HG03432 (cell line): ENCODE results near the gene YES1.
A peak's percentile ranks its signal among the peaks of the same experiment; 100 is the strongest.
"Not testable (repeated sequence)": the region's sequence is repeated elsewhere in the genome, so short reads cannot be mapped to it uniquely, and the experiment has no call there.

ENCODE experiments used
- ATAC-seq: cut with Tn5 transposase; IDR thresholded peaks from one replicate; pipeline ENCODE4 v1.9.1; 2021; ENCODE audit warnings: mild to moderate bottlenecking, moderate library complexity; ENCODE audit not compliant: unreplicated experiment

Gene YES1

GRCh38 chr18:686339-687111, 125.5 kb downstream of the YES1 start:
- no peak for ATAC-seq

- ATAC-seq: no peak
Observed at GRCh38 chr18:685438-685837, 126.6 kb downstream of the YES1 start.

DNA sequence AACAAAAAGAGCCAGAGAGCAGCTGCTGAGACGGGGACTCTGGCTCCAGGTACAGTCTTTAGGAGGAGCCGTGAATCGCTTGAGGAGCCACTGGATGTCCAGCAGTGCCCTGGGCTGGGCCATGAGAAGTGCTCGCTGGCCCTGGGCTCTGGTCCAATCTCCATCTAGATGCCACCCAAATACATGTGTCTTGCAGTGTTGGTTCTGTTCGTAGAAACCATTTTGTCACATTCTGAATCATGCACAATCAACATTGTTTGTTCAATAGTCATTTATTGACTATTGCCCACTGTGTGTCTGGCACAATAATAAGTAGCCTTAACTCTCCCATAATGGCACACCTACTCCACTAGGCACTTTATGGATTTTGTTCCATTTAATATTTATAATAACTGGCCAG, 128.5 kb downstream of the YES1 start:
- no peak for ATAC-seq

GRCh38 chr18:682833-683232, 129.2 kb downstream of the YES1 start:
- ATAC-seq: no peak

DNA sequence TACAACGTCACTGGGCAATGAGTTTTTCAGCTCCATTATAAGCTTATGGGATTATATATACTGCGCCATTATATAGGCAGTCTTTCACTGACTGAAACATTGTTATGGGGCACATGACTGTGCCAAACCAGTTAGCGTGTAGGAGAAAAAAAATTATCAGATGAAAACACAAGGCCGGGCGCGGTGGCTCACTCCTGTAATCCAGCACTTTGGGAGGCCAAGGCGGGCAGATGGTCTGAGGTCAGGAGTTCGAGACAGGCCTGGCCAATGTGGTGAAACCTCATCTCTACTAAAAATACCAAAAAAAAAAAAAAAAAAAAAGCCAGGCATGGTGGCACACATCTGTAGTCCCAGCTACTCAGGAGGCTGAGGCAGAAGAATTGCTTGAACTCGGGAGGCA, 129.6 kb downstream of the YES1 start:
- not testable (repeated sequence) for ATAC-seq

DNA sequence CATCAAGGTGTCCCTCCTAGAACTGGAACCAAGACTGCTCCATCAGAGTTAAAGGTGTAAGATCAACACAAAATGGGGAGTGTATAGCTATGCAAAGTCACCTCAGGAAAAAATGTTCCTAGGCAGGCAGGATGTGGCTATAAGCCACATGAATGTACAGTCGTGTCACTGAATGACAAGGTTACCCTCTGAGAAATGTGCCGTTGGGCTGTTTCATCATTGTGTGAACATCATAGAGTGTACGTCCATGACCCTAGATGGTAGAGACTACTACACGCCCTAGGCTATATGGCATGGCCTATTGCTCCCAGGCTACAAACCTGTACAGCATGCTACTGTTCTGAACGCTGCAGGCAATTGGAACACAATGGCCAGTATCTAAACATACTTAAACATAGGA, 130.1 kb downstream of the YES1 start:
- no peak for ATAC-seq

- no peak for ATAC-seq
Observed at GRCh38 chr18:680392-680791, 131.7 kb downstream of the YES1 start.

- ATAC-seq: no peak
Observed at GRCh38 chr18:679516-679915, 132.5 kb downstream of the YES1 start.

DNA sequence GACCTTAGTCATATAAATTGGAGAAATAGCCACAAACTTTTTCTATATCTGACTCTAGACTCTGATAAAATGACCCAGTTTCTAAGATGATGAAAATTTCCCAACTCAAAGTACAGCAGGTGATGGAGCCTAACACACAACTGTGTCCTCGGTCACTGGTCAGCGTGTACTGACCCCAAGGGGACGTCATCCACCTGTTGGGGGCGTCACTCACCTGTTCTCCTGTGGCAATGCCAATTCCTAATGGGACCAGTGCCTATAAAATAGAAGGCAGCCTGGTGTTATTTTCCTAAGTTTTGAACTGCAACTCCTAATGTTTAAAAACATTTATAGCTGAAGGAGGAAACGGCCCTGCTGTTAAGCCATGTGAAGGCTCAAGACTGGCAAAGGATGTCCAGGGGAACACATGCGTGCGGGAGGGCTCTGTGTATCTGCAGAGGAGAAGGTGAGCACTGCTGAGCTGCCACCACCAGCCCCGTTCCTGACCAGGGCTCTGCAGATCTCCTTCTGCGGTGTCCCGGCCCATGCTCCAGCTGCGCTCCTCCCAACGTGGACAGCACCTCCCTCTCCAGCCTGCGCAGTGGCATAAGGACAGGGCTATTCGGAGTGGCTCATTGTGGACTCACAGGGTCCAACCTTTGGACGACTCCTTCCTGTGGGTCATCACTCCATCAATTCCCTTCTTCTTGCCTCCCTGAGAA, 133.4 kb downstream of the YES1 start:
- ATAC-seq: no peak

DNA sequence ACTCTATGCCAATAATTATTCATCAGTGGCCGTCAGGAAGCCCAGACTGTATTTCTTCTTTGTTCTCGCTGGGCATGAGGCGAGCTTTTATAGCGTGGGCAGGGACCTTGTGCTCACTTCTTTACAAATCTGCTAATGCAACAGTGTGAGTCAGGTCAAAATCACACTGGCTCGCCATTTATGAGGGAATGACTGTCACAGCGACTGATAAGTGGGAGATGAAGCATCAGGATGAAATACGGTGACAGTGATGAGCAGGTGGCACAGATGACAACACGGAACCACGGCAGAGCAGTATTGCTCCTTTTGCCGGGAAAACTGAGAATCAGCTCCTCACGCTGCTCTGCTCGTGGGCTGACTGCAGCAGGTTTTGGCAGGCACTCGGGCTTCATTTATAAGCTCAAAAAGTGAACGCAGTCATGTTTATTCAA, 134.1 kb downstream of the YES1 start:
- no peak for ATAC-seq

GRCh38 chr18:677145-677544, 134.9 kb downstream of the YES1 start:
- ATAC-seq: peak; percentile 37

DNA sequence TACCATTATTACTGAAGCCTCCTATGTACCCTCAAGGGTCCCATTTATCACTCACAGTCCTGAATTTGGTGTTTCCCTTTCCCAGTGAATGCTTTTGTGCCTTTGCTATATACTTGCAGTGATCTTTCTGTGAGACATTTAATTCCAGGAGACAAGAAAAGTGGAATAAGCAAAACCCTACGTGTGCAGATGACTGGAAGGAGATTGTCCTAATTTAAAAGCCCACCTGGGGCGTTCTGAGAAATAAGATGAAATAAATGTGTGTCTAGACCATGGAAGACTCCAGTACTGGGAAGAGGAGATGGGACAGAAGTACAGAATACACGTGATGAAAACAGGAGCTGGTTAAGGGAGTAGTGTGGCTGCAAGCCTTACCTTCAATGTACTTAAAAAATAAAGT, 135.3 kb downstream of the YES1 start:
- no peak for ATAC-seq

DNA sequence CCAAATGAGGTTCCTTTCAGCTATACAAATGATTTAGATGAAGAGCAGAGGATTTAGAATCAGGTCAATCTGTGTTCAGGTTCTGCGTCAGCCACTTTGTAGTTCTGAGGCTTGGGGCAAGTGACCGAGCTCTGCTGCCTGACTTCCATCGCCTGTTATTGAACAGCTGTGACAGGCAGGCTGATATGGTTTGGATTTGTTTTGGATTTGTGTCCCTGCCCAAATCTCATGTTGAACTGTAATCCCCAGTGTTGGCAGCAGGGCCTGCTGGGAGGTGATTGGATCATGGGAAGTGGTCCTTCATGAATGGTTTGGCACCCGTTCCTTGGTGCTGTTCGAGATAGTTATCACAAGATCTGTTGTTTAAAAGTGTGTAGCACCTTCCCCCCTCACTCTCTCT, 136.0 kb downstream of the YES1 start:
- ATAC-seq: no peak

DNA sequence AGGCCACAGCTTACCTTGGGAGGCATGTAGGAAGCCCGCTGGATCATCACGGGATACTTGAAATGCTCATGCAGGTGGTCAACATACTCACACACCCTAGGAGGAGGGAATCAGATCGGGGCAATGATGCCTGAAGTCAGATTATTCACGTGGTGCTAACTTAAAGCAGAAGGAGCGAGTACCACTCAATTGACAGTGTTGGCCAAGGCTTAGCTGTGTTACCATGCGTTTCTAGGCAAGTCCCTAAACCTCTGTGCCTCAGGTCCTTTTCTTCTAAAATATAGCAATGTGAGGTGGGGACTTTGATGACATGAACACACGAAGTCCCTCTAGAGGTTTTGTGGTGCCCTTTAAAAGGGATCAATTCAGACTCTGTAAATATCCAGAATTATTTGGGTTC, 136.7 kb downstream of the YES1 start:
- no peak for ATAC-seq

DNA sequence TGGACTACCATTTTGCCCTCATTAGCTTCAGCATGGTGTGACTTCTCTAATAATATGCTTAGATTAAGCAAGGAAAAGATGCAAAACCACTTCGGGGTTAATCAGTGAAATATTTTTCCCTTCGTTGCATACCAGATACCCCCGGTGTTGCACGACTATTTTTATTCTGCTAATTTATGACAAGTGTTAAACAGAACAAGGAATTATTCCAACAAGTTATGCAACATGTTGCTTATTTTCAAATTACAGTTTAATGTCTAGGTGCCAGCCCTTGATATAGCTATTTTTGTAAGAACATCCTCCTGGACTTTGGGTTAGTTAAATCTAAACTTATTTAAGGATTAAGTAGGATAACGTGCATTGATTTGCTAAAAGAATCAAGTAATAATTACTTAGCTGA, 138.3 kb downstream of the YES1 start:
- ATAC-seq: no peak

GRCh38 chr18:673317-673716, 138.7 kb downstream of the YES1 start:
- ATAC-seq: no peak
